ENCODE results near the gene COPB2. TPM values are rescaled to one million over a fixed set of nuclear protein-coding genes. Genes with fewer than 3 reads are reported as not detected.

Gene COPB2
- total and polyA plus RNA-seq, 11 donors: 17.7 to 80.2 (median 62.3) TPM

GRCh38 chr3:139364549-139364948 is 24.9 kb downstream of the COPB2 start:
- 90 to 95% (median 93%) methylated on average over 1 of the region's 1 CpG for WGBS, 4 donors

GRCh38 chr3:139361276-139361675 is 28.2 kb downstream of the COPB2 start:
- H3K4me3 ChIP-seq: no peak overlapping the region
- H3K27me3 ChIP-seq: no peaks in the 10 kb centered on the region
- intact Hi-C loops (cut with DNase I): no loop called here
- WGBS, 4 donors: 92 to 96% (median 93%) methylated on average over 2 of the region's 2 CpGs
- H3K27ac ChIP-seq: no peak overlapping the region
- DNase-seq (no peak), ATAC-seq (no peak)
- H3K9me3 ChIP-seq: no peaks in the 10 kb centered on the region
- peaks cover 0 to 9% (median 0%) of the 10 kb centered on the region in 12 donors for H3K4me1 ChIP-seq
- peaks cover 0 to 100% (median 100%) of the 10 kb centered on the region in 9 donors for H3K36me3 ChIP-seq
- TF ChIP-seq CTCF (IDR thresholded peaks at IDR 0.05): no peak
- no peak for TF ChIP-seq POLR2A (IDR thresholded peaks at IDR 0.05)

More at GRCh38 chr3:139364549-139364948, 24.9 kb downstream of the COPB2 start:
- ATAC-seq: no peak
- Histone ChIP-seq H3K9me3 (no peaks in the 10 kb centered on the region), H3K4me1 (peaks cover 0 to 1% (median 0%) of the 10 kb centered on the region in 12 donors), H3K27me3 (no peaks in the 10 kb centered on the region), H3K36me3 (peaks cover 0 to 100% (median 100%) of the 10 kb centered on the region in 9 donors), H3K27ac (no peak overlapping the region), H3K4me3 (no peak overlapping the region)
- TF ChIP-seq CTCF (IDR thresholded peaks at IDR 0.05): no peak
- no peak for TF ChIP-seq POLR2A (IDR thresholded peaks at IDR 0.05)
- DNase-seq: no peak
- intact Hi-C loops (cut with DNase I): no loop called here

- Histone ChIP-seq H3K27me3 (no peaks in the 10 kb centered on the region), H3K4me1 (peaks cover 0 to 9% (median 0%) of the 10 kb centered on the region in 12 donors)
- no peak for ATAC-seq
Measured at GRCh38 chr3:139358841-139359562, 30.4 kb downstream of the COPB2 start.

More at GRCh38 chr3:139358841-139359562, 30.4 kb downstream of the COPB2 start:
- no peak for DNase-seq
- Histone ChIP-seq H3K9me3 (no peaks in the 10 kb centered on the region), H3K36me3 (peaks cover 0 to 100% (median 100%) of the 10 kb centered on the region in 9 donors), H3K27ac (no peak overlapping the region), H3K4me3 (no peak overlapping the region)
- TF ChIP-seq POLR2A (IDR thresholded peaks at IDR 0.05) (no peak), CTCF (IDR thresholded peaks at IDR 0.05) (no peak)
- intact Hi-C loops (cut with DNase I): loop anchor here in 1 of 10 donors (10.0 kb wide), 1 partner anchor 764 kb away; the partner anchor contains the start of gene CEP70
- WGBS, 4 donors: 51 to 66% (median 59%) methylated on average over 3 of the region's 3 CpGs

Measured in heart left ventricle (tissue), 16 donors.